ENCODE measurements around the gene PYGM. TPM values are rescaled to one million over a fixed set of nuclear protein-coding genes. Genes with fewer than 3 reads are reported as not detected.

Gene PYGM
- total and polyA plus RNA-seq, 9 donors, result 0.24 to 12.0 (median 3.1) TPM

DNA sequence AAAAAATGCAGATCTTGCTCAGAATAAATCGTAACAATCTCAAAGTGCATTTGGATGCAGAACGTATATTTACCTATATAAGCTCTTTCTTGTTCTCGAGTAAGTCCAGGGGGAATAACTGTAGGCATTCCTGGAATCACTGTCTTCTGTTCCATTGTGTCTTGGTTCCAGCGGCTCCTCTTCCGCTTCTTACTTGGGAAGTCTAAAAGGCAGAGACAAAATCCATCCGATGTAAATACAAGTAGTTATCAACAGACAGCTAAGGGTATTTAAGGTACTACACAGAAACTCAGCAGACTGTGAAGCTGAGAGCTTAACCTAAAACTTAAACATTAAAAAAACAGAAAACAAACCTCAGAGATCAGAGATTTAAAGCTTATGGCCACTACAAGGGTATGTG, 16.7 kb upstream of the PYGM start:
- DNase-seq, result no peak
- H3K9me3 ChIP-seq, result no peaks in the 10 kb centered on the region
- peaks cover 7% of the 10 kb centered on the region for H3K4me1 ChIP-seq (ENCODE audit: insufficient read depth)
- peak overlapping the region; percentile 74 for H3K4me3 ChIP-seq
- H3K27me3 ChIP-seq, result no peaks in the 10 kb centered on the region
- 44 to 55% (median 48%) methylated on average over 6 of the region's 6 CpGs for WGBS, 3 donors
- H3K27ac ChIP-seq, result no peak overlapping the region
- TF ChIP-seq POLR2A (IDR thresholded peaks at IDR 0.05) (no peak), EP300 (IDR thresholded peaks at IDR 0.05) (no peak)
- TF ChIP-seq, protein P1, sequence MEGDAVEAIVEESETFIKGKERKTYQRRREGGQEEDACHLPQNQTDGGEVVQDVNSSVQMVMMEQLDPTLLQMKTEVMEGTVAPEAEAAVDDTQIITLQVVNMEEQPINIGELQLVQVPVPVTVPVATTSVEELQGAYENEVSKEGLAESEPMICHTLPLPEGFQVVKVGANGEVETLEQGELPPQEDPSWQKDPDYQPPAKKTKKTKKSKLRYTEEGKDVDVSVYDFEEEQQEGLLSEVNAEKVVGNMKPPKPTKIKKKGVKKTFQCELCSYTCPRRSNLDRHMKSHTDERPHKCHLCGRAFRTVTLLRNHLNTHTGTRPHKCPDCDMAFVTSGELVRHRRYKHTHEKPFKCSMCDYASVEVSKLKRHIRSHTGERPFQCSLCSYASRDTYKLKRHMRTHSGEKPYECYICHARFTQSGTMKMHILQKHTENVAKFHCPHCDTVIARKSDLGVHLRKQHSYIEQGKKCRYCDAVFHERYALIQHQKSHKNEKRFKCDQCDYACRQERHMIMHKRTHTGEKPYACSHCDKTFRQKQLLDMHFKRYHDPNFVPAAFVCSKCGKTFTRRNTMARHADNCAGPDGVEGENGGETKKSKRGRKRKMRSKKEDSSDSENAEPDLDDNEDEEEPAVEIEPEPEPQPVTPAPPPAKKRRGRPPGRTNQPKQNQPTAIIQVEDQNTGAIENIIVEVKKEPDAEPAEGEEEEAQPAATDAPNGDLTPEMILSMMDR (IDR thresholded peaks at IDR 0.05), result no peak
- no peaks in the 10 kb centered on the region for H3K36me3 ChIP-seq
- intact Hi-C loops (cut with DNase I), result loop anchor here in 1 of 4 donors (5.0 kb wide), 1 partner anchor 34 kb away; the partner anchor contains the start of gene RASGRP2

DNA sequence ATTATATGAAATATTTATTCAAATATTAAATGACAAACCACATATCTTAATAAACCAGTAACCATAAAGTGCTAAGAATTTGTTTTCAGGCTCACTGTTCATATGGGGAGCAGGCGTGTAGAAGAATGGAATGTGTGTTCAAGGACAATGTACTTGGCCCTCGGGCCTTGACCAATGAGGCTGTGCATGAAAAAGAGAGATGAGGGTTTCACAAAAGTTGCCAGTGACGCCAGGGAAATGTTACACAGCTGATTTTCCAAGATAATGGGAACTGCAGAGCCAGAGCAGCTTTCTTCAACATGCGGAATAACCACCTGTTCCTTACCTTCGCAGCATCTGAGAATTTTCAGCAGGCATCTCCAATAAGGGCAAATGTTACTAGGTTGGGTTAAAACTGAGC, 14.4 kb upstream of the PYGM start:
- no peaks in the 10 kb centered on the region for H3K9me3 ChIP-seq
- peak in 1 of 5 donors; percentile 5 for DNase-seq
- 13 to 32% (median 17%) methylated on average over 5 of the region's 5 CpGs for whole genome bisulfite sequencing, 3 donors
- intact Hi-C loops (cut with DNase I), result no loop called here
- no peak overlapping the region for H3K27ac ChIP-seq
- peaks cover 7% of the 10 kb centered on the region for H3K4me1 ChIP-seq (ENCODE audit: insufficient read depth)
- H3K27me3 ChIP-seq, result no peaks in the 10 kb centered on the region
- H3K4me3 ChIP-seq, result no peak overlapping the region
- no peaks in the 10 kb centered on the region for H3K36me3 ChIP-seq
- TF ChIP-seq POLR2A (IDR thresholded peaks at IDR 0.05), result no peak
- TF ChIP-seq, protein P1 (IDR thresholded peaks at IDR 0.05), result no peak
- no peak for TF ChIP-seq EP300 (IDR thresholded peaks at IDR 0.05)

DNA sequence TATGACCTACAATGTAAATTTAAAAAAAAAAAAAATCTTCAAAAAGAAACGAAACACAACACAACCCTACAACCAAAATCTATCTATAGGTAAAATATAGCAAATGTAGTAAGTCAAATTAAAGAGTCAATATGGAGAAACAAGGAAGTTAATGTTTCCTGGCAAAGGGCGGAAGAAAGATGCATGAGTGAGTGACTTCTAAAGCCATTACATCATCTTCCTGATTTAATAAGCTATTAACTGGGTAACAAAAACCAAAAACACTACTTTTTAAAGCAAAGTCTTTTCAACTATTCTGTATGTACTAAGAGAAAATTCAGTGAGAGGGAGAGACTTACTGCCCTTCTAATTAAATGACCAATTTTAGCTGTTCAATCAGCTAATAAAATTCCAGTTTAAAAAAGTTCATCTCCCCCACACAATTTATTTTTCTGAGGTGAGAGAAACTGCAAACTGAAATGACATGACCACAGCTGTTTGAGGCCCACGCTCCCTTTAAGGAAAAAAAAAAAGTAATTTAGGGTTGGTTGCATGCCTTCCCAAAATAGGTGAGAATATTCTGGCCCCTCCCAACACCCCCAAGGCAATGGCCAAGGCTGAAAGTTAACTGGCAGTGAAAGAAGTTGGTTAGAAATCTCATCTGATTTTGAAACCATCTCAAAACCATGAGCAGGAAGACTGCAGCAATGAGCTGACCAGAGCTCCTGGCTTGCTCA, 12.7 kb upstream of the PYGM start:
- WGBS, 3 donors, result 64 to 77% (median 72%) methylated on average over 3 of the region's 3 CpGs
- Histone ChIP-seq H3K4me1 (ENCODE audit: insufficient read depth) (peaks cover 7% of the 10 kb centered on the region), H3K36me3 (no peaks in the 10 kb centered on the region), H3K9me3 (no peaks in the 10 kb centered on the region), H3K27ac (no peak overlapping the region), H3K4me3 (no peak overlapping the region), H3K27me3 (no peaks in the 10 kb centered on the region)
- intact Hi-C loops (cut with DNase I), result no loop called here
- TF ChIP-seq, protein P1 (IDR thresholded peaks at IDR 0.05), result no peak
- TF ChIP-seq POLR2A (IDR thresholded peaks at IDR 0.05), result no peak
- TF ChIP-seq EP300 (IDR thresholded peaks at IDR 0.05), result no peak
- no peak for DNase-seq

DNA sequence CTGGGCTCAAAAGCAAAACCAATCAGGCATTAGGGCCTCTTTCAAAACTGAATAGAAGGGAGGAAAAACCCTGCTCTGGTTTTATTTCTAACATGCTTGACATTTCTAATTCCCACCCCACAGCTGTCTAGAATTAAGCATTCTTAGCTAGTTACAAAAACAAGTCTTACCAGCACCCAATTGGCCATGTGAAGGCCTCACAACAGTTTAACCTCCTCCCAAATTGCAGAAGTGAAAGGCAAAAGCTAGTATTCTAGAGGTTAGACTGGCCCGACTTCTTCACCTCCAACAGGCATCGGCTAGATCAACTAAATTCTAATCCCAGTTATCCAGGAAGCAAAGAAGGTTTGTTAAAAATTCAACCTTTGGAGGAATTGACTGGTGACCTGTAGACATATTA, 12.1 kb upstream of the PYGM start:
- no peaks in the 10 kb centered on the region for H3K27me3 ChIP-seq
- H3K4me3 ChIP-seq, result no peak overlapping the region
- peaks cover 7% of the 10 kb centered on the region for H3K4me1 ChIP-seq (ENCODE audit: insufficient read depth)
- WGBS, 3 donors, result 79 to 89% (median 89%) methylated on average over 2 of the region's 2 CpGs
- H3K9me3 ChIP-seq, result no peaks in the 10 kb centered on the region
- no peak for DNase-seq
- H3K27ac ChIP-seq, result no peak overlapping the region
- no peaks in the 10 kb centered on the region for H3K36me3 ChIP-seq
- intact Hi-C loops (cut with DNase I), result no loop called here
- no peak for TF ChIP-seq POLR2A (IDR thresholded peaks at IDR 0.05)
- TF ChIP-seq, protein P1 (IDR thresholded peaks at IDR 0.05), result no peak
- no peak for TF ChIP-seq EP300 (IDR thresholded peaks at IDR 0.05)
